PFSK-1 (cell line): ENCODE measurements around the gene IGFBP5.

Source experiments
- FOXP2 ChIP-seq: optimal IDR thresholded peaks from 2 replicates; pipeline ENCODE3; 2011; ENCODE audit warnings: borderline replicate concordance, control low read depth, inconsistent platforms; ENCODE audit not compliant: insufficient read depth; ENCODE audit errors: extremely low read length, extremely low read depth
- POLR2AphosphoS5 ChIP-seq: IDR thresholded peaks from 2 replicates; pipeline ENCODE4 v1.6.1; 2012; ENCODE audit warnings: low read depth, mild to moderate bottlenecking, control low read depth, low read length, moderate library complexity
- SIN3A ChIP-seq: IDR thresholded peaks from 2 replicates; pipeline ENCODE4 v1.6.1; 2012; ENCODE audit warnings: mild to moderate bottlenecking, low read length, moderate library complexity, borderline replicate concordance; ENCODE audit not compliant: insufficient read depth
- TAF1 ChIP-seq: IDR thresholded peaks from 2 replicates; pipeline ENCODE4 v1.6.1; 2012; ENCODE audit warnings: low read length, control low read depth, borderline replicate concordance; ENCODE audit not compliant: insufficient read depth
- TF ChIP-seq, protein P1 (sequence below), 2 experiments: IDR thresholded peaks; 2 replicates each; pipeline versions ENCODE4 v1.6.1 to v1.8.0; 2011 to 2012; ENCODE audit warnings: low read depth in 2 of 2, low read length in 2 of 2, control low read depth in 1 of 2, inconsistent platforms in 1 of 2, mild to moderate bottlenecking in 1 of 2, moderate library complexity in 1 of 2; ENCODE audit not compliant: insufficient read depth in 1 of 2

Gene IGFBP5

DNA sequence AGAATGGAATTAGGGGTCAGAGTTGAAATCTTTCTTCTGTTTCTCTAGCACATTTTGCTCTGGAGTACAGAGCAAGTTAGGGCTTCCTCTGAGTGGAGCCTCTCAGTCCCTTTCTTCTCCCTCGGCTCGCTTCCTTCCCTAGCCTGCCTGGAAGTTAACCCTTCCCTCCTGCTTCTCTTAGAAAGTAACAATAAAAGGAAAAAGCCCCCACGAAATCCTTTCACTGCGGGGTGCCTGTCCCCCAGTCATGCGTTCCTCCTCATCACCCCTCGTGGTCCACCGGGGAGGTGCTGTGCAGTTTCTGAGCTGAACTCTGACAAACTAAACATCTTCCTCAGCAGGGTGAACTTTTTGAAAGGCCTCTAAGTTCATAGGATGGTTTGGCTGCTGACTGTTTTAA, 60.2 kb downstream of the IGFBP5 start:
- TF ChIP-seq POLR2AphosphoS5 (no peak), FOXP2 (no peak), TAF1 (no peak), SIN3A (no peak)
- TF ChIP-seq, protein P1, sequence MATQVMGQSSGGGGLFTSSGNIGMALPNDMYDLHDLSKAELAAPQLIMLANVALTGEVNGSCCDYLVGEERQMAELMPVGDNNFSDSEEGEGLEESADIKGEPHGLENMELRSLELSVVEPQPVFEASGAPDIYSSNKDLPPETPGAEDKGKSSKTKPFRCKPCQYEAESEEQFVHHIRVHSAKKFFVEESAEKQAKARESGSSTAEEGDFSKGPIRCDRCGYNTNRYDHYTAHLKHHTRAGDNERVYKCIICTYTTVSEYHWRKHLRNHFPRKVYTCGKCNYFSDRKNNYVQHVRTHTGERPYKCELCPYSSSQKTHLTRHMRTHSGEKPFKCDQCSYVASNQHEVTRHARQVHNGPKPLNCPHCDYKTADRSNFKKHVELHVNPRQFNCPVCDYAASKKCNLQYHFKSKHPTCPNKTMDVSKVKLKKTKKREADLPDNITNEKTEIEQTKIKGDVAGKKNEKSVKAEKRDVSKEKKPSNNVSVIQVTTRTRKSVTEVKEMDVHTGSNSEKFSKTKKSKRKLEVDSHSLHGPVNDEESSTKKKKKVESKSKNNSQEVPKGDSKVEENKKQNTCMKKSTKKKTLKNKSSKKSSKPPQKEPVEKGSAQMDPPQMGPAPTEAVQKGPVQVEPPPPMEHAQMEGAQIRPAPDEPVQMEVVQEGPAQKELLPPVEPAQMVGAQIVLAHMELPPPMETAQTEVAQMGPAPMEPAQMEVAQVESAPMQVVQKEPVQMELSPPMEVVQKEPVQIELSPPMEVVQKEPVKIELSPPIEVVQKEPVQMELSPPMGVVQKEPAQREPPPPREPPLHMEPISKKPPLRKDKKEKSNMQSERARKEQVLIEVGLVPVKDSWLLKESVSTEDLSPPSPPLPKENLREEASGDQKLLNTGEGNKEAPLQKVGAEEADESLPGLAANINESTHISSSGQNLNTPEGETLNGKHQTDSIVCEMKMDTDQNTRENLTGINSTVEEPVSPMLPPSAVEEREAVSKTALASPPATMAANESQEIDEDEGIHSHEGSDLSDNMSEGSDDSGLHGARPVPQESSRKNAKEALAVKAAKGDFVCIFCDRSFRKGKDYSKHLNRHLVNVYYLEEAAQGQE (IDR thresholded peaks at IDR 0.05; ENCODE audit: insufficient read depth in 1 of 2, low read depth in 2 of 2, low read length in 2 of 2), result no peak

- no peak for TF ChIP-seq POLR2AphosphoS5
- TF ChIP-seq SIN3A, result no peak
- TF ChIP-seq, protein P1 (IDR thresholded peaks at IDR 0.05; ENCODE audit: insufficient read depth in 1 of 2, low read depth in 2 of 2, low read length in 2 of 2), result no peak
- no peak for TF ChIP-seq TAF1
- TF ChIP-seq FOXP2, result no peak
These were observed 60.8 kb downstream of the IGFBP5 start for GRCh38 chr2:216634370-216635148.

DNA sequence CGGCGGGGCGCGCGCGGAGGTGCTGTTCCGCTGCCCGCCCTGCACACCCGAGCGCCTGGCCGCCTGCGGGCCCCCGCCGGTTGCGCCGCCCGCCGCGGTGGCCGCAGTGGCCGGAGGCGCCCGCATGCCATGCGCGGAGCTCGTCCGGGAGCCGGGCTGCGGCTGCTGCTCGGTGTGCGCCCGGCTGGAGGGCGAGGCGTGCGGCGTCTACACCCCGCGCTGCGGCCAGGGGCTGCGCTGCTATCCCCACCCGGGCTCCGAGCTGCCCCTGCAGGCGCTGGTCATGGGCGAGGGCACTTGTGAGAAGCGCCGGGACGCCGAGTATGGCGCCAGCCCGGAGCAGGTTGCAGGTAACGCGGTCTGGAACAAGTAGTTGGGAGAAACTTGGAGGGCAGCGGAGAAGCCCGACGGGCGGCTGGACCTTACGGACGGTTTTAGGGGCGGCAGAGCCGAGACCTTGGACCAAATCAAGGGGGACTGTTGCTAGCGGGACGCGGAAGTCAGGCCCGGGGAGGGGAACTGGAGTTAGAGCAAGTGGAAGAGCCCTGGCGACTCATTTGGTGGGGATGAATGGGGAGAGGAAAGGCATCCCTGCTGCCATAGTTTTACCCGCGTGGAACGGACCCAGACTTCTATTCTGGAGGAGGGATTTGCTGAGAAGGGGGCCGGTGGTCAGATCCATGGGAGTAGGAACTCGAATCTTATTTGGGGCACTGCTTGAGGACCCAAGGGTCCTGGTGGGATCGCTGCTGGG, 61.6 kb downstream of the IGFBP5 start:
- TF ChIP-seq SIN3A (no peak), TAF1 (no peak), POLR2AphosphoS5 (no peak), FOXP2 (no peak)
- TF ChIP-seq, protein P1 (IDR thresholded peaks at IDR 0.05; ENCODE audit: insufficient read depth in 1 of 2, low read depth in 2 of 2, low read length in 2 of 2), result no peak

GRCh38 chr2:216632952-216633615, 62.3 kb downstream of the IGFBP5 start, which contains the start of gene IGFBP2:
Gene IGFBP2, plus strand, starts transcription at chr2:216633420. Its CDS starts 104 bp downstream, at chr2:216633524.
- no peak for TF ChIP-seq POLR2AphosphoS5
- TF ChIP-seq FOXP2, result no peak
- TF ChIP-seq, protein P1 (IDR thresholded peaks at IDR 0.05; ENCODE audit: insufficient read depth in 1 of 2, low read depth in 2 of 2, low read length in 2 of 2), result no peak
- no peak for TF ChIP-seq SIN3A
- TF ChIP-seq TAF1, result no peak
